ENCODE results near the gene MTURN.
A peak's percentile ranks its signal among the peaks of the same experiment; 100 is the strongest.

Gene MTURN

DNA sequence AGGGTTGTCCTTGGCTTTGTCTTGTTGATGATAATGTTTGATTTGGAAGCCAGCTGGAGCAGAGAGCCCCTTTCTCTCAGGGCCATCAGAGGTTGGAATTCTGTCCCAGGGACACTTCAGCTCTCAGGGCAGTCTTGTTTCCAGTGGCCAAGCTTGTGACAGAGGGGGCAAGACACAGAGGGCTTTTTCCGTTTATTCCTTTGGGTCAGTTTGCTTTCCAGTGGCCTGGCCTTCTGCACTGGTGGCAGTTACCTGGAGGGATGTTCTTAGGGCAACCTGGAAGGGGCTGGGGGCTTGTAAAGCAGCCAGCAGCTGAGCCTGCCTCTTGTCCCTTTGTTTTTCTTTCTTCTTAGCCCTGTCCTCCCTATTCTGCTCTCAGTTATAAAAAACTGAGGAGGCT lies 62.7 kb downstream of the MTURN start:
- no peak overlapping the region for H3K4me3 Mint-ChIP-seq
- H3K27ac Mint-ChIP-seq = no peak overlapping the region
- no peak for DNase-seq
- no peaks in the 10 kb centered on the region for H3K27me3 Mint-ChIP-seq
- no peak for ATAC-seq
- peaks cover 16 to 38% of the 10 kb centered on the region in 2 donors for H3K9me3 Mint-ChIP-seq
- no peaks in the 10 kb centered on the region for H3K4me1 Mint-ChIP-seq

DNA sequence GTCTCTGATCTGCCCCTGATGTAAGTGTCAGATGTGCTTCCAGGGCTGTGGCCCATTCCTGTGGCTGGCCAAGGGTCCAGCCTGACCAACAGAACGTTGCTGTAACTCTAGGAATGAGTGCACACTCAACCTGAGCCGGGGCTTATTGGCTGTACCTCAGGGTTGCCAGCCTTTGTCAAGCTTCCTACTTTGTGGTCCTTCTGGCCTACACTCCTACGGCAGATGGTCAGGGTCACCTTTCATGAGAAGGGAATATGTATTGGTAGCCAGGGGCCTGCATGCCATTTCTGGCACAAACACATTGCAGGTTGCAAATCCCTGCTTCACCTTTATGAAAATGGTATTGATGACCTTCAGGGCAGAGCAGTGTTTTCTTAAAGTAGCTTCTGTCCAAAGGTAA lies 64.5 kb downstream of the MTURN start:
- Mint-ChIP-seq H3K27ac (no peak overlapping the region), H3K4me3 (no peak overlapping the region), H3K4me1 (no peaks in the 10 kb centered on the region), H3K9me3 (peaks cover 16 to 38% of the 10 kb centered on the region in 2 donors), H3K27me3 (no peaks in the 10 kb centered on the region)
- ATAC-seq (no peak), DNase-seq (no peak)

DNA sequence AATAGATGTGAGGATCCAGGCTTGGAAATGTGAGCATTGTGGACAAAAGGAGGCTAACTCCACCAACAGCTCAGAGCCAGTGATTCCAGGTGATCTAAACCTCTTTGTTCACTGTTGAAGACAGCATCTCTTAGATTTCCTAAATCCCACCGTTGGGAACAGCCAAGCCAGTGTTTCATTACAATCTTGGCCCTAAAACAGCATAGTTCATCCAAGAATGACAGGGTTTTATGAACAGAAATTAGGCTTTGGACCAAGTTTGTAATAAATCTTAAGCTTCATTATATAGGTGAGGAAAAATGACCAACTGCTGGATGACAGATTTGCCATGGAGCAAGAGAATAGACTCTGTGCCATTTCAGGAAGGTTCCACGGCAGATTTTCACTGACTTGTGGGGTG lies 65.8 kb downstream of the MTURN start:
- no peak overlapping the region for H3K27ac Mint-ChIP-seq
- H3K4me3 Mint-ChIP-seq = no peak overlapping the region
- DNase-seq (no peak), ATAC-seq (no peak)
- no peaks in the 10 kb centered on the region for H3K27me3 Mint-ChIP-seq
- peaks cover 13 to 29% of the 10 kb centered on the region in 2 donors for H3K9me3 Mint-ChIP-seq
- no peaks in the 10 kb centered on the region for H3K4me1 Mint-ChIP-seq

DNA sequence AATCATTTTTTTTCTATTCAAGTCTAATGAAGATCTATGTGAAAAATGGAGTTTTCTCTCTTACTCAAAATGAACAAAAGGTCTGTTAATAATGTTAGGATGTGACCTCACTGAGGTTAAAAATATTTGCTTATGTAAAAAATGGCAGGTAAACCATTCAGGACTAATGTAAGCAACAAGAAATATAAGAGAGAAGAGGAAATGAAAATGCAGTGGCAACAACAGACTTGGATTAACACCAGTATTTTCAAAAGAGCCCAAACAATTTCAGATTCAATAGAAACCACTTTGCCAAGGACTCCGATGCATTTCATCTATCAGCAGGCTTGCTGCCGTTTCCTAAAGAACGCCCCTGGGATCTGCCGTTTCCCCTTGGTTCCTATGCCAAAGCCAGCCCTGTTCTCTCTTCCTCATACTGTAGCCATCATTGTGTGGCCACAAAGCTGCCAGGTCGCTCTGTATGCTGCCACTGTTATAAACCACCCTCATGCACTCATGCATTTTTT lies 66.4 kb downstream of the MTURN start:
- peaks cover 7 to 22% of the 10 kb centered on the region in 2 donors for H3K9me3 Mint-ChIP-seq
- no peak overlapping the region for H3K27ac Mint-ChIP-seq
- DNase-seq = no peak
- no peak overlapping the region for H3K4me3 Mint-ChIP-seq
- no peak for ATAC-seq
- H3K4me1 Mint-ChIP-seq = no peaks in the 10 kb centered on the region
- no peaks in the 10 kb centered on the region for H3K27me3 Mint-ChIP-seq

DNA sequence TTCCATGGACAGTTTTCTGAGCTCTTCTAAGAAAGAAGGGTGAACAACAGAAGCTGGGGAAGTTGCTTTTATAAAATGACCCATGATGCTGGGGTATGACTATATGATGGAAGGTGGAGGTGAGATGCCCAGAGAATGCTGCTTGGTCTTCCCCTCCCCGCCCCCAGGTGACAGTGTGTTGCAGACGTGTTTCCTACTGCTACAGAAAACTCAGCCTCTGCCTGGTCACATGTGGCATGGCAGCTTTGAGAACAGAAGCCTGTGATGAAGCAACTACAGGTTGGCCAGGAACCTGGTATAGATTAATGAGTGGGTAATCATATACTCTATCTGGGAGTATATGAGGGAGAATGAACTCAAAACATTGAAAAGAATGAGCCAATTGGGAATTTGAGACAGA lies 67.1 kb downstream of the MTURN start:
- Mint-ChIP-seq H3K4me3 (no peak overlapping the region), H3K9me3 (peaks cover 3 to 15% of the 10 kb centered on the region in 2 donors), H3K27ac (no peak overlapping the region), H3K4me1 (no peaks in the 10 kb centered on the region), H3K27me3 (no peaks in the 10 kb centered on the region)
- ATAC-seq (no peak), DNase-seq (no peak)

DNA sequence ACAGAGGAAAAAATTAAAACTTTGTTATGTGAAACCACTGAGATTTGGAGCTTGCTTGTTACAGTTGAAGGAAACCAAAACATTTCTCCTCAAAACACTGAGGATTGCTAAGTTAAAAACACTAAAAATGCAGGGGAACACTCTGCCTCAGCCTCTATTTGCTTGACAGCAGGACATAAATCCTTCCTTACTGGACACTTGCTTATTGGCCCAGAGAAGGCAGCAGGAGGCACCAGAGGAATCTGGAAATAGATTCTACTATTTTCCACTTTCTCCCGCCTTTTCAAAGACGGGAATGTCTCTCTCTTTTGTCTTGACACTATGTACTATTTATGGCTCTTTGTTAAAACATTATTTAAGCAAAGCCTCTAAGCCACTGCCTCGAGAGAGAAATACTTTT lies 67.9 kb downstream of the MTURN start:
- no peak for DNase-seq
- Mint-ChIP-seq H3K4me3 (no peak overlapping the region), H3K27me3 (no peaks in the 10 kb centered on the region), H3K27ac (no peak overlapping the region), H3K4me1 (no peaks in the 10 kb centered on the region), H3K9me3 (peaks cover 0 to 9% of the 10 kb centered on the region in 2 donors)
- ATAC-seq = no peak

DNA sequence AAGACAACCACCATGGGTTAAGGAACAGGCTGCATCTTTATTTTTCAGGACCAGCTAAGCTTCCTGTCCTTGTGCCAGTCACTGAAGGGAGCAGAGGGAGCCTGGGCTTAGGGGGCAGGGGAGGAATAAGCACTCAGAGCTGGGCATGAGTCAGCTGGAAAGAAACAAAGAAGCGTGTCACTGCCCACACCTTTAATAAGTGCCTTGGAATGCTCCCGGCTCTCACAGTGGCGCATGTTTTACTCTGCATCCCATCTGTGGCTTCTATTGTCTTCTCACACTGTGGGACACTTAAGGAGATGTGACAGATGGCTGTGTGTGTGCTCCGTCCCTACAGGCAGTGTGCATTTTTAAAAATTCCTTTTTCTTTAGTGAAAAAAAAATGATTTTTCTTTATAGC lies 71.7 kb downstream of the MTURN start:
- H3K27me3 Mint-ChIP-seq = peaks cover 10% of the 10 kb centered on the region
- peak overlapping the region in 1 of 2 donors; percentile 45 for H3K27ac Mint-ChIP-seq
- H3K9me3 Mint-ChIP-seq = no peaks in the 10 kb centered on the region
- DNase-seq (no peak), ATAC-seq (no peak)
- H3K4me1 Mint-ChIP-seq = no peaks in the 10 kb centered on the region
- no peak overlapping the region for H3K4me3 Mint-ChIP-seq

DNA sequence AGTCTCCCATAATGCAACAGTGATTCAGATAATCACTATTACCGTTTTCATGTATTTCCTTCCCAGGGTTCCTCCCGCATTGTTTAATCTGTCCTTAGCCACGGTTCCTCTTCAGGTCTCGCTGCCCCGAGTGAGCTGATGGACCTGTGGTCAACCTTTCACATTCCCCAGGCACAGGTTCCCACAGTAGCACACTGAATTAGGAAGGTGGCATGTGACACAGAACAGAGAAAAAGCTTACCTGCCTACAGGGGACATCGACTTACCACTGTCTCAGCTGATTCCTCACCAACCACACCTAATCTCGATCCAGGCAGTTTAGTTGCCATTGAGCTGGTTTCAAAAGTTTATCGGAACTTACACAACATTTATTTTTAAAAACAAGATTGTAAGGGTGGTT lies 72.2 kb downstream of the MTURN start:
- no peaks in the 10 kb centered on the region for H3K9me3 Mint-ChIP-seq
- DNase-seq (no peak), ATAC-seq (no peak)
- no peaks in the 10 kb centered on the region for H3K4me1 Mint-ChIP-seq
- no peak overlapping the region for H3K4me3 Mint-ChIP-seq
- H3K27me3 Mint-ChIP-seq = peaks cover 11% of the 10 kb centered on the region
- H3K27ac Mint-ChIP-seq = no peak overlapping the region

DNA sequence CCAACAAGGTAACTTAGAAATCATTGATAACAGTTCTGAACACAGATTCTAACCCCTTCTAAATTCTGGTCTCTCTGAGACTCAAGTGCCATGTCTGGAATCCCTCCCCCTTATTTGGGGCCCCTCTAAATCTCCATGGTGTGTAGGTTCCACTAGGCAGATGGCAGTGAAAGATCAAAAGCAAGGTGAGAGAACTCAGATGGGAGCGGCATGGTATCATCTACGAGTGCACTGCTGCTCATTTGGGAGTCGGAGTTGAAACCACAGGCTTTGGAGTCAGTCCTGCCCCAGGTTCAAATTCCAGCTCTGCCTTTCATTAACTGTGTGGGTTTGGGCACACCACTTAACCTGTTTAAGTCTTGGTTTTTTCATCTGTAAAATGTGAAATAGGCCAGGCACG lies 72.6 kb downstream of the MTURN start:
- H3K4me1 Mint-ChIP-seq = no peaks in the 10 kb centered on the region
- H3K27ac Mint-ChIP-seq = no peak overlapping the region
- peaks cover 15% of the 10 kb centered on the region for H3K27me3 Mint-ChIP-seq
- ATAC-seq (no peak), DNase-seq (no peak)
- no peak overlapping the region for H3K4me3 Mint-ChIP-seq
- H3K9me3 Mint-ChIP-seq = no peaks in the 10 kb centered on the region

DNA sequence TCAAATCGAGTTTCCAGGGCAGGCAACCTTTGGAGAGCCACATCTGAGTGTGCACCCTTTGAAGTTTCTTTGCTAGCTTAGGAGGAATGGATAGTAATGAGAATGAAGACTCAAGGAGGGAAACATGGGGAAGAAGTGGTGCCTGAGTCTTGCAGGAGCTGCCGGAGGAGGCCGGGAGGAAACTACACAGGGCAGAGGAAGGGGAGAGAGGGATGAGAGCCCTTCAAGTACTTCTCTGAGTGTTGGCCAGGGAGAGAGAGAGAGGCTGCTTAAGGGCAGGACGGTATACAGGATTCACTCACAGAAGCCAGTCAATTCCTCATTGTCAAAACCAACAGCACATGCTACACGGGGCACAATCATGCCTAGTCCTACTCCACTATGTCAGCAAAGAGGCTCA lies 75.2 kb downstream of the MTURN start:
- no peak overlapping the region for H3K27ac Mint-ChIP-seq
- no peaks in the 10 kb centered on the region for H3K9me3 Mint-ChIP-seq
- peaks cover 22% of the 10 kb centered on the region for H3K27me3 Mint-ChIP-seq
- no peaks in the 10 kb centered on the region for H3K4me1 Mint-ChIP-seq
- H3K4me3 Mint-ChIP-seq = no peak overlapping the region
- ATAC-seq (no peak), DNase-seq (no peak)

Measured in stimulated activated naive CD8-positive, alpha-beta T cell treated with anti-CD3 and anti-CD28 coated beads, Interleukin-15, amount 100 ng/mL, for 72 hours (primary cell).